ENCODE results near the gene ATG9B. TPM values are rescaled to one million over a fixed set of nuclear protein-coding genes. Genes with fewer than 3 reads are reported as not detected.
A peak's percentile ranks its signal among the peaks of the same experiment; 100 is the strongest.

ATG9B gene
- total and polyA plus RNA-seq, 3 experiments from 2014 or later = 3.8 to 15.4 (median 4.2) TPM

GRCh38 chr7:151016505-151016904 lies 7.8 kb downstream of the ATG9B start:
- POLR2A ChIA-PET = interaction anchor here (3.9 kb wide), 1 partner anchor 8 kb away, joined by 17 read pairs; no protein-coding TSS in a partner anchor

GRCh38 chr7:151015967-151016366 lies 8.3 kb downstream of the ATG9B start:
- POLR2A ChIA-PET = no interaction called here
- Histone ChIP-seq H3K36me3 (ENCODE audit: insufficient read depth, low read length) (no peaks in the 10 kb centered on the region), H3K4me3 (ENCODE audit: low read length) (no peak overlapping the region), H3K27me3 (ENCODE audit: insufficient read depth, low read length, poor library complexity, severe bottlenecking) (no peaks in the 10 kb centered on the region), H3K9me3 (ENCODE audit: low read length) (no peaks in the 10 kb centered on the region), H3K27ac (ENCODE audit: low read depth, low read length) (no peak overlapping the region), H3K4me1 (ENCODE audit: insufficient read depth, low read length) (peaks cover 76% of the 10 kb centered on the region)
- H3K9me3 Mint-ChIP-seq = peaks cover 0 to 1% (median 0%) of the 10 kb centered on the region in 5 donors
- H3K36me3 Mint-ChIP-seq = peaks cover 0 to 2% (median 0%) of the 10 kb centered on the region in 3 donors
- peak overlapping the region in 1 of 7 donors; percentile 86 for H3K4me3 Mint-ChIP-seq
- no peak for DNase-seq
- H3K4me1 Mint-ChIP-seq = peaks cover 56 to 79% (median 64%) of the 10 kb centered on the region in 3 donors
- CTCF ChIA-PET = interaction anchor here (1.0 to 7.6 kb wide), 8 partner anchors 13 to 661 kb away, joined by 3 to 40 read pairs (median 20); partner anchors contain the start of gene ABCB8
- H3K27me3 Mint-ChIP-seq = peaks cover 13 to 20% of the 10 kb centered on the region in 2 donors
- H3K27ac Mint-ChIP-seq = peak overlapping the region in 7 of 8 donors; percentile 72 to 100 (median 99)

More at GRCh38 chr7:151016505-151016904, 7.8 kb downstream of the ATG9B start:
- H3K27me3 ChIP-seq (ENCODE audit: insufficient read depth, low read length, poor library complexity, severe bottlenecking) = no peaks in the 10 kb centered on the region
- Mint-ChIP-seq H3K4me1 (peaks cover 53 to 75% (median 60%) of the 10 kb centered on the region in 3 donors), H3K4me3 (peak overlapping the region in 2 of 7 donors; percentile 25 to 55), H3K27me3 (peaks cover 13 to 20% of the 10 kb centered on the region in 2 donors), H3K9me3 (peaks cover 0 to 1% (median 0%) of the 10 kb centered on the region in 5 donors), H3K36me3 (peaks cover 0 to 2% (median 0%) of the 10 kb centered on the region in 3 donors), H3K27ac (peak overlapping the region in 5 of 8 donors; percentile 72 to 100 (median 93))
- H3K9me3 ChIP-seq (ENCODE audit: low read length) = no peaks in the 10 kb centered on the region
- H3K36me3 ChIP-seq (ENCODE audit: insufficient read depth, low read length) = no peaks in the 10 kb centered on the region
- no peak for DNase-seq
- H3K27ac ChIP-seq (ENCODE audit: low read depth, low read length) = no peak overlapping the region
- H3K4me3 ChIP-seq (ENCODE audit: low read length) = no peak overlapping the region
- H3K4me1 ChIP-seq (ENCODE audit: insufficient read depth, low read length) = peaks cover 72% of the 10 kb centered on the region
- CTCF ChIA-PET = interaction anchor here (1.0 to 7.6 kb wide), 10 partner anchors 8 to 661 kb away, joined by 3 to 44 read pairs (median 20); partner anchors contain the start of gene ABCB8

GRCh38 chr7:151014950-151015349 lies 9.3 kb downstream of the ATG9B start:
- Histone ChIP-seq H3K4me3 (ENCODE audit: low read length) (no peak overlapping the region), H3K4me1 (ENCODE audit: insufficient read depth, low read length) (peaks cover 86% of the 10 kb centered on the region), H3K9me3 (ENCODE audit: low read length) (no peaks in the 10 kb centered on the region), H3K27ac (ENCODE audit: low read depth, low read length) (no peak overlapping the region), H3K27me3 (ENCODE audit: insufficient read depth, low read length, poor library complexity, severe bottlenecking) (no peaks in the 10 kb centered on the region), H3K36me3 (ENCODE audit: insufficient read depth, low read length) (no peaks in the 10 kb centered on the region)
- Mint-ChIP-seq H3K27me3 (peaks cover 9 to 10% of the 10 kb centered on the region in 2 donors), H3K36me3 (peaks cover 0 to 2% (median 0%) of the 10 kb centered on the region in 3 donors), H3K4me1 (peaks cover 64 to 89% (median 73%) of the 10 kb centered on the region in 3 donors), H3K27ac (peak overlapping the region; percentile 91 to 100 (median 100)), H3K9me3 (peaks cover 0 to 1% (median 0%) of the 10 kb centered on the region in 5 donors), H3K4me3 (peak overlapping the region; percentile 65 to 96 (median 89))
- ChIA-PET CTCF (interaction anchor here (1.1 to 7.6 kb wide), 8 partner anchors 9 to 116 kb away, joined by 3 to 39 read pairs (median 4); partner anchors contain the start of gene ABCB8), POLR2A (no interaction called here)
- DNase-seq = peak in 1 of 5 donors; percentile 48

- H3K4me1 Mint-ChIP-seq = peaks cover 61 to 88% (median 67%) of the 10 kb centered on the region in 3 donors
- peak overlapping the region; percentile 88 to 99 (median 93) for H3K4me3 Mint-ChIP-seq
- no peaks in the 10 kb centered on the region for H3K27me3 ChIP-seq (ENCODE audit: insufficient read depth, low read length, poor library complexity, severe bottlenecking)
- peaks cover 4 to 9% of the 10 kb centered on the region in 2 donors for H3K27me3 Mint-ChIP-seq
- H3K27ac ChIP-seq (ENCODE audit: low read depth, low read length) = peak overlapping the region; percentile 79
- peak; percentile 88 to 98 (median 95) for DNase-seq
- peaks cover 0 to 2% (median 0%) of the 10 kb centered on the region in 3 donors for H3K36me3 Mint-ChIP-seq
- POLR2A ChIA-PET = interaction anchor here (0.9 to 1.0 kb wide), 4 partner anchors 14 to 72 kb away, joined by 3 to 7 read pairs (median 4); partner anchors contain the start of genes ABCB8 and FASTK
- H3K9me3 Mint-ChIP-seq = peaks cover 0 to 1% (median 0%) of the 10 kb centered on the region in 5 donors
- peak overlapping the region; percentile 66 for H3K4me3 ChIP-seq (ENCODE audit: low read length)
- H3K4me1 ChIP-seq (ENCODE audit: insufficient read depth, low read length) = peaks cover 90% of the 10 kb centered on the region
- peak overlapping the region; percentile 99 to 100 (median 100) for H3K27ac Mint-ChIP-seq
- H3K9me3 ChIP-seq (ENCODE audit: low read length) = no peaks in the 10 kb centered on the region
- CTCF ChIA-PET = interaction anchor here (0.9 to 7.6 kb wide), 11 partner anchors 14 to 110 kb away, joined by 3 to 39 read pairs (median 3); partner anchors contain the start of gene ABCB8
- no peaks in the 10 kb centered on the region for H3K36me3 ChIP-seq (ENCODE audit: insufficient read depth, low read length)
Observed at GRCh38 chr7:151013733-151014497, 10.4 kb downstream of the ATG9B start.

- CTCF ChIA-PET = interaction anchor here (1.0 to 7.6 kb wide), 9 partner anchors 15 to 110 kb away, joined by 3 to 39 read pairs (median 4); partner anchors contain the start of gene ABCB8
- no peak overlapping the region for H3K4me3 ChIP-seq (ENCODE audit: low read length)
- POLR2A ChIA-PET = interaction anchor here (0.9 to 1.0 kb wide), 4 partner anchors 15 to 72 kb away, joined by 3 to 7 read pairs (median 4); partner anchors contain the start of genes ABCB8 and FASTK
- H3K27ac Mint-ChIP-seq = peak overlapping the region; percentile 99 to 100 (median 100)
- H3K4me1 Mint-ChIP-seq = peaks cover 62 to 88% (median 65%) of the 10 kb centered on the region in 3 donors
- peaks cover 0 to 2% (median 0%) of the 10 kb centered on the region in 3 donors for H3K36me3 Mint-ChIP-seq
- peaks cover 0 to 1% (median 0%) of the 10 kb centered on the region in 5 donors for H3K9me3 Mint-ChIP-seq
- H3K4me3 Mint-ChIP-seq = peak overlapping the region in 6 of 7 donors; percentile 89 to 99 (median 94)
- no peaks in the 10 kb centered on the region for H3K9me3 ChIP-seq (ENCODE audit: low read length)
- no peaks in the 10 kb centered on the region for H3K36me3 ChIP-seq (ENCODE audit: insufficient read depth, low read length)
- H3K27me3 Mint-ChIP-seq = peaks cover 2 to 9% of the 10 kb centered on the region in 2 donors
- no peak for DNase-seq
- peaks cover 93% of the 10 kb centered on the region for H3K4me1 ChIP-seq (ENCODE audit: insufficient read depth, low read length)
- H3K27ac ChIP-seq (ENCODE audit: low read depth, low read length) = peak overlapping the region; percentile 79
- no peaks in the 10 kb centered on the region for H3K27me3 ChIP-seq (ENCODE audit: insufficient read depth, low read length, poor library complexity, severe bottlenecking)
Observed at GRCh38 chr7:151013356-151013732, 10.9 kb downstream of the ATG9B start.

GRCh38 chr7:151012911-151013347 lies 11.4 kb downstream of the ATG9B start:
- ChIA-PET CTCF (interaction anchor here (1.0 to 5.5 kb wide), 6 partner anchors 15 to 111 kb away, joined by 3 to 31 read pairs (median 4); partner anchors contain the start of genes ABCB8 and NOS3), POLR2A (no interaction called here)
- Histone ChIP-seq H3K27me3 (ENCODE audit: insufficient read depth, low read length, poor library complexity, severe bottlenecking) (no peaks in the 10 kb centered on the region), H3K4me3 (ENCODE audit: low read length) (no peak overlapping the region), H3K27ac (ENCODE audit: low read depth, low read length) (peak overlapping the region; percentile 79), H3K4me1 (ENCODE audit: insufficient read depth, low read length) (peaks cover 93% of the 10 kb centered on the region), H3K36me3 (ENCODE audit: insufficient read depth, low read length) (no peaks in the 10 kb centered on the region), H3K9me3 (ENCODE audit: low read length) (no peaks in the 10 kb centered on the region)
- peaks cover 0 to 2% (median 0%) of the 10 kb centered on the region in 3 donors for H3K36me3 Mint-ChIP-seq
- peaks cover 0 to 9% of the 10 kb centered on the region in 2 donors for H3K27me3 Mint-ChIP-seq
- peaks cover 62 to 88% (median 65%) of the 10 kb centered on the region in 3 donors for H3K4me1 Mint-ChIP-seq
- H3K9me3 Mint-ChIP-seq = no peaks in the 10 kb centered on the region
- peak in 1 of 5 donors; percentile 45 for DNase-seq
- peak overlapping the region in 5 of 7 donors; percentile 24 to 99 (median 52) for H3K4me3 Mint-ChIP-seq
- H3K27ac Mint-ChIP-seq = peak overlapping the region; percentile 88 to 100 (median 97)

- CTCF ChIA-PET = interaction anchor here (1.2 to 5.5 kb wide), 4 partner anchors 18 to 233 kb away, joined by 4 to 31 read pairs (median 5); partner anchors contain the start of gene NOS3
- no peaks in the 10 kb centered on the region for H3K27me3 ChIP-seq (ENCODE audit: insufficient read depth, low read length, poor library complexity, severe bottlenecking)
- Mint-ChIP-seq H3K9me3 (no peaks in the 10 kb centered on the region), H3K27ac (peak overlapping the region; percentile 88 to 100 (median 97)), H3K4me1 (peaks cover 62 to 88% (median 65%) of the 10 kb centered on the region in 3 donors), H3K36me3 (peaks cover 0 to 2% (median 0%) of the 10 kb centered on the region in 3 donors), H3K4me3 (peak overlapping the region; percentile 33 to 61 (median 55)), H3K27me3 (peaks cover 0 to 10% of the 10 kb centered on the region in 2 donors)
- H3K4me3 ChIP-seq (ENCODE audit: low read length) = no peak overlapping the region
- H3K9me3 ChIP-seq (ENCODE audit: low read length) = no peaks in the 10 kb centered on the region
- H3K4me1 ChIP-seq (ENCODE audit: insufficient read depth, low read length) = peaks cover 93% of the 10 kb centered on the region
- no peak for DNase-seq
- peak overlapping the region; percentile 79 for H3K27ac ChIP-seq (ENCODE audit: low read depth, low read length)
- POLR2A ChIA-PET = interaction anchor here (0.7 to 1.1 kb wide), 2 partner anchors 16 to 108 kb away, joined by 3 to 4 read pairs; partner anchors contain the start of gene ABCB8
- no peaks in the 10 kb centered on the region for H3K36me3 ChIP-seq (ENCODE audit: insufficient read depth, low read length)
Observed at GRCh38 chr7:151012031-151012692, 12.1 kb downstream of the ATG9B start.
